Upper lobe of right lung (tissue), 1 donor: Measurements from ENCODE around the gene KIF7. TPM values are rescaled to one million over a fixed set of nuclear protein-coding genes. Genes with fewer than 3 reads are reported as not detected.

ENCODE experiments used
- ATAC-seq: fragments of 200-7000 bp; cut with Tn5 transposase; one replicate; pipeline ENCODE4 v1.9.1; 2020; ENCODE audit warnings: mild to moderate bottlenecking, moderate library complexity
- DNase-seq: peaks from one replicate; pipeline ENCODE4 v3.0.0-alpha.2; 2020
- H3K27ac ChIP-seq: fragments of 200-600 bp; one replicate; pipeline ENCODE4 v1.8.0; 2022
- H3K27me3 ChIP-seq: fragments of 200-600 bp; one replicate; pipeline ENCODE4 v1.8.0; 2022; ENCODE audit warnings: mild to moderate bottlenecking
- H3K36me3 ChIP-seq: fragments of 200-600 bp; one replicate; pipeline ENCODE4 v1.8.0; 2022
- H3K4me1 ChIP-seq: fragments of 200-600 bp; one replicate; pipeline ENCODE4 v1.8.0; 2022
- H3K4me3 ChIP-seq: fragments of 200-600 bp; one replicate; pipeline ENCODE4 v1.8.0; 2022; ENCODE audit warnings: mild to moderate bottlenecking
- H3K9me3 ChIP-seq: fragments of 200-600 bp; one replicate; pipeline ENCODE4 v1.8.0; 2022
- intact Hi-C: fragments of 100-400 bp; cut with DNase I; formaldehyde crosslinking; loops from one replicate; pipeline ENCODE4 v1.11.0; 2022
- total RNA-seq: library from RNA; stranded (reverse); fragmentation: NEBNext Ultra II Directional; extraction: Animal tissue kit (Norgen Biotek cat#: 25700); gene quantifications from one replicate; pipeline ENCODE4 v1.2.1, GENCODE V29; 2021
- TF ChIP-seq, protein P1 (sequence below): fragments of 200-600 bp; IDR thresholded peaks from one replicate; pipeline ENCODE4 v1.8.0; 2022; ENCODE audit warnings: antibody characterized with exemption
- donor health status: DM: no; HTN: yes; CAD: no; lungs with severe emphysema.

Gene KIF7
- total RNA-seq, 1 donor from 2014 or later: 2.1 TPM

DNA sequence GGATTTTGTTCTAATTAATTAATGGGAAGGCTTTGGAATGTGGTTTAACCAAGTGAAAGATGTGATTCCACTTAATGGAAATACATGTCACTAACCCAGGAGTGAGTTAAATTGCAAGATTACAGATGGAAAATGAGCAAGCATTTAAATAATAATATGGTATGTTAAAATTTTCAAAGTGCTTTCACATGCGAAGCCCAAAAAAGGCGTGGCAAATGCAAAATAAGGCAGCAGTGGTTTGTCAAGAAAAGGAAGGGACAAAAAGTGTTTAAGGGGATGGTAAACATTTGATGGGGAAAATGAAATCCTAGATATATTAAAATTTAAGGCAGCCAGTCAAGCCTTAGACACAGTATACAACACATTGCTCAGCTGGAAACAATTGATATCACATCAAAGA lies 77.1 kb downstream of the KIF7 start:
- Histone ChIP-seq H3K9me3 (no peaks in the 10 kb centered on the region), H3K36me3 (no peaks in the 10 kb centered on the region), H3K27ac (no peak overlapping the region), H3K4me1 (peaks cover 7% of the 10 kb centered on the region), H3K4me3 (no peak overlapping the region), H3K27me3 (no peaks in the 10 kb centered on the region)
- TF ChIP-seq, protein P1, sequence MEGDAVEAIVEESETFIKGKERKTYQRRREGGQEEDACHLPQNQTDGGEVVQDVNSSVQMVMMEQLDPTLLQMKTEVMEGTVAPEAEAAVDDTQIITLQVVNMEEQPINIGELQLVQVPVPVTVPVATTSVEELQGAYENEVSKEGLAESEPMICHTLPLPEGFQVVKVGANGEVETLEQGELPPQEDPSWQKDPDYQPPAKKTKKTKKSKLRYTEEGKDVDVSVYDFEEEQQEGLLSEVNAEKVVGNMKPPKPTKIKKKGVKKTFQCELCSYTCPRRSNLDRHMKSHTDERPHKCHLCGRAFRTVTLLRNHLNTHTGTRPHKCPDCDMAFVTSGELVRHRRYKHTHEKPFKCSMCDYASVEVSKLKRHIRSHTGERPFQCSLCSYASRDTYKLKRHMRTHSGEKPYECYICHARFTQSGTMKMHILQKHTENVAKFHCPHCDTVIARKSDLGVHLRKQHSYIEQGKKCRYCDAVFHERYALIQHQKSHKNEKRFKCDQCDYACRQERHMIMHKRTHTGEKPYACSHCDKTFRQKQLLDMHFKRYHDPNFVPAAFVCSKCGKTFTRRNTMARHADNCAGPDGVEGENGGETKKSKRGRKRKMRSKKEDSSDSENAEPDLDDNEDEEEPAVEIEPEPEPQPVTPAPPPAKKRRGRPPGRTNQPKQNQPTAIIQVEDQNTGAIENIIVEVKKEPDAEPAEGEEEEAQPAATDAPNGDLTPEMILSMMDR: no peak
- no peak for ATAC-seq
- intact Hi-C loops: no loop called here
- no peak for DNase-seq

Other genes starting within 250 kb of the KIF7 start
- not detected for gene RHCG, start 158.9 kb downstream of the KIF7 start, total RNA-seq
- 0.09 TPM for gene TICRR, start 80.0 kb downstream of the KIF7 start, total RNA-seq
- gene PLIN1, start 23.9 kb upstream of the KIF7 start, total RNA-seq: 1.1 TPM
- gene PEX11A, start 35.3 kb upstream of the KIF7 start, total RNA-seq: 9.1 TPM
- not detected for gene WDR93, start 35.3 kb upstream of the KIF7 start, total RNA-seq
- gene MESP1, start 95.8 kb upstream of the KIF7 start, total RNA-seq: 4.9 TPM
- gene MESP2, start 120.9 kb upstream of the KIF7 start, total RNA-seq: not detected
- gene ANPEP, start 159.4 kb upstream of the KIF7 start, total RNA-seq: 42.6 TPM
- gene AP3S2, start 238.5 kb upstream of the KIF7 start, total RNA-seq: 32.1 TPM